HepG2 (cell line): ENCODE measurements around the gene CCDC157.

Experiments used
- NFYB ChIP-seq: sonication (generic); formaldehyde crosslinking; IDR thresholded peaks from 2 replicates; pipeline ENCODE4 v1.4.0; 2020; ENCODE audit warnings: missing genetic modification reagents
- ZNF567 ChIP-seq: sonication (generic); formaldehyde crosslinking; IDR thresholded peaks from 2 replicates; pipeline ENCODE4 v1.8.1; 2023; ENCODE audit warnings: mild to moderate bottlenecking, missing genetic modification reagents, borderline replicate concordance
- TF ChIP-seq, protein P1 (sequence below), 2 experiments: fragments of 450-650 bp in 1 of 2; sonication (generic) in 1 of 2; formaldehyde crosslinking; IDR thresholded peaks; 2 replicates each; pipeline versions ENCODE4 v1.5.0 to v1.8.0; 2020 to 2022; ENCODE audit warnings: mild to moderate bottlenecking in 1 of 2, missing genetic modification reagents in 1 of 2
- TF ChIP-seq, protein P2 (sequence below): sonication (generic); formaldehyde crosslinking; IDR thresholded peaks from 2 replicates; pipeline ENCODE4 v1.5.0; 2020; ENCODE audit warnings: mild to moderate bottlenecking, missing genetic modification reagents, moderate library complexity

DNA sequence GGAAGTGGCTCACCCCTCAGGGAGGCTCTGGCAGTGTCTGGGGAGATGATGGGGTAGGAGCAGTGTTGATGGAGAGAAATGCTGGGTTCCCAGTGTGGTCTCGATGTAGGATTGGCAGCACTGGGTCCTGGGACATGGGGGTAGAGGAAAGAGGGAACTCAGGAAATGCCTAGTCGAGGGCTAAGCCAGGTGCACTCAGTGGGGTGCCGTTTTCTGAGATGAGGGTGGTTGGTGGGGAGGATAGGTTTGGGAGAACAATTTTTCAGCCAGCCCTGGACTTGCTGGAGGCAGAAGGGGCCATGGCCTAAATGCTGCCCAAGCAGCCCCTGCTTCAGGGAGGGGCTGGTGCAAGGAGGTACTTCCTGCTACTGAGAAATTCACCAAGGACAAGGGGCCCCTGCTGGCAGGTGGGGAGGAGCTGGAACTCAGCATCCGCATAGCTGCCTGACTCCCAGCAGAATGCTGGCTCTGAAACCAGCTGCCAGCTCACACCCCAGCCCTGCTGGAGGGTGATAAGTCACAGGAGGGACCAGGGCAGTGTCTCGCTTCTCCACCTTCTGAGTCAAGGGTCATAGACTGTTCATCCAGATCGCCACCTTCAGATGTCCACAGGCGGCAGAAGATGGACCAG lies 6.0 kb downstream of the CCDC157 start:
- TF ChIP-seq ZNF567 (CRISPR knock-in tag) (no peak), NFYB (CRISPR knock-in tag) (no peak)
- TF ChIP-seq, protein P1, sequence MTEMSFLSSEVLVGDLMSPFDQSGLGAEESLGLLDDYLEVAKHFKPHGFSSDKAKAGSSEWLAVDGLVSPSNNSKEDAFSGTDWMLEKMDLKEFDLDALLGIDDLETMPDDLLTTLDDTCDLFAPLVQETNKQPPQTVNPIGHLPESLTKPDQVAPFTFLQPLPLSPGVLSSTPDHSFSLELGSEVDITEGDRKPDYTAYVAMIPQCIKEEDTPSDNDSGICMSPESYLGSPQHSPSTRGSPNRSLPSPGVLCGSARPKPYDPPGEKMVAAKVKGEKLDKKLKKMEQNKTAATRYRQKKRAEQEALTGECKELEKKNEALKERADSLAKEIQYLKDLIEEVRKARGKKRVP (CRISPR knock-in tag; IDR thresholded peaks at IDR 0.05): no peak
- TF ChIP-seq, protein P2, sequence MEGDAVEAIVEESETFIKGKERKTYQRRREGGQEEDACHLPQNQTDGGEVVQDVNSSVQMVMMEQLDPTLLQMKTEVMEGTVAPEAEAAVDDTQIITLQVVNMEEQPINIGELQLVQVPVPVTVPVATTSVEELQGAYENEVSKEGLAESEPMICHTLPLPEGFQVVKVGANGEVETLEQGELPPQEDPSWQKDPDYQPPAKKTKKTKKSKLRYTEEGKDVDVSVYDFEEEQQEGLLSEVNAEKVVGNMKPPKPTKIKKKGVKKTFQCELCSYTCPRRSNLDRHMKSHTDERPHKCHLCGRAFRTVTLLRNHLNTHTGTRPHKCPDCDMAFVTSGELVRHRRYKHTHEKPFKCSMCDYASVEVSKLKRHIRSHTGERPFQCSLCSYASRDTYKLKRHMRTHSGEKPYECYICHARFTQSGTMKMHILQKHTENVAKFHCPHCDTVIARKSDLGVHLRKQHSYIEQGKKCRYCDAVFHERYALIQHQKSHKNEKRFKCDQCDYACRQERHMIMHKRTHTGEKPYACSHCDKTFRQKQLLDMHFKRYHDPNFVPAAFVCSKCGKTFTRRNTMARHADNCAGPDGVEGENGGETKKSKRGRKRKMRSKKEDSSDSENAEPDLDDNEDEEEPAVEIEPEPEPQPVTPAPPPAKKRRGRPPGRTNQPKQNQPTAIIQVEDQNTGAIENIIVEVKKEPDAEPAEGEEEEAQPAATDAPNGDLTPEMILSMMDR (CRISPR knock-in tag): no peak
